Natural killer cell treated with Interleukin-12 subunit alpha and Interleukin-12 subunit beta and Interleukin-15 and Interleukin-18, amount 100 ng/mL, for 72 hours (primary cell): ENCODE data around the gene MAP2K7. TPM values are rescaled to one million over a fixed set of nuclear protein-coding genes. Genes with fewer than 3 reads are reported as not detected.
"Not testable (repeated sequence)": the region's sequence is repeated elsewhere in the genome, so short reads cannot be mapped to it uniquely, and the experiment has no call there.

ENCODE experiments used
- ATAC-seq, 2 donors: fragments of 150-1000 bp; cut with Tn5 transposase in 1 of 2; sonication (Bioruptor Pico), chemical (Tn5 transposase) in 1 of 2; 2 replicates each; pipeline ENCODE4 v1.10.0; 2021
- DNase-seq: peaks from one replicate; pipeline ENCODE4 v3.0.0; 2022; ENCODE audit warnings: low spot score
- H3K27ac Mint-ChIP-seq, 2 donors: 1 replicate in 1 of 2; 2 replicates in 1 of 2; pipeline ENCODE4 v1.8.0; 2022; ENCODE audit warnings: mixed read lengths in 2 of 2, mild to moderate bottlenecking in 1 of 2, moderate library complexity in 1 of 2
- H3K27me3 Mint-ChIP-seq, 2 donors: 1 replicate in 1 of 2; 2 replicates in 1 of 2; pipeline ENCODE4 v1.8.0; 2022; ENCODE audit warnings: mixed read lengths in 2 of 2
- H3K36me3 Mint-ChIP-seq: one replicate; pipeline ENCODE4 v1.8.0; 2022; ENCODE audit warnings: mixed read lengths
- H3K4me1 Mint-ChIP-seq, 2 donors: 1 replicate in 1 of 2; 2 replicates in 1 of 2; pipeline ENCODE4 v1.8.0; 2022; ENCODE audit warnings: low read depth in 2 of 2, mixed read lengths in 2 of 2, mild to moderate bottlenecking in 1 of 2
- H3K4me3 Mint-ChIP-seq: one replicate; pipeline ENCODE4 v1.8.0; 2022; ENCODE audit warnings: mixed read lengths
- H3K9me3 Mint-ChIP-seq: 2 replicates; pipeline ENCODE4 v1.8.0; 2022; ENCODE audit warnings: mixed read lengths
- total RNA-seq, 2 donors: library from RNA; stranded (reverse); gene quantifications; one replicate each; pipeline ENCODE4 v1.2.3, GENCODE V29; 2022

Gene MAP2K7
- total RNA-seq, 2 donors from 2014 or later, result 45.2 to 47.1 TPM

DNA sequence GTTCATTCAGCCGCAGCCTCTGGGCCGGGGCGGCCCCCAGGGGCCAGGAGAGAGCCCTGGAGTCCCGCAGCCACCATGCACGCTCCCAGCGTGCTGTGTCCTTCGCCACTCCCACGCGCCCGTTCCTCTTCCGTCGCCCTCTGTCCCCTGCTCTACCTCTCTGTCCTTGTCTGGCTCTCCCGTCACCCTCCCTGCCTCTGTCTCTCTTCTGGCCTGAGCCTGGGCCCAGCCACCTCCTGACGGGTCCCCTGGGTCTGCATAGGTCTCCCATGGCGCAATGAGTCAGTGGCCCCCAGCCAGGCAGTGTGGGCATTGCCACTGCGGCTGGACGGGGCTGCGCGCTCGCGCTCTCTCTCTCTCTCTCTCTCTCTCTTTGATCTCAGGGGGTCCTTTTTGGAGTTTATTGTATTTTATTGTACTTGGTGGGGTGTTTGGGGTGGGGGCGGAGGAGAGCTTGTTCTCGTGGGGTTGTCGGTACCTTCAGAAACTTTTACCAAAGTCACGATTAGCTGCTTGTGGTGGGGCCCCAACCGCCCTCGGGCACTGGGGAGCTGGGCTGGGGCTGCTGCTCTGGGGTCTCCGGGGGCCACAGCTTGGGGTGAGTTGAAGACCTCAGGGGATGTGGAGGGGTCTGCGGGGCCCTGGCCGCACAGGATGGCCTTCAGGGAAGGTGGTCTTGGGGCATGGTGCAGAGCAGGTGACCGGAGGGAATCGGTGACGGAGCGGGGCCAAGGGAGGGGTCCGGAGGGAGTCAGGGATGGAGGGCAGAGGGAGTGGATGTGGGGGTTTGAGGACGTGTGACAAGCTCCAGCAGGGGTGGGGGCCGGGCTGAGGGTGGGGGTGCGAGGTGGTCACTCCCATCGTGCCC, 9.3 kb downstream of the MAP2K7 start:
- Mint-ChIP-seq H3K27ac (no peak overlapping the region), H3K27me3 (peaks cover 0 to 2% of the 10 kb centered on the region in 2 donors), H3K4me3 (no peak overlapping the region), H3K4me1 (peaks cover 2 to 9% of the 10 kb centered on the region in 2 donors), H3K9me3 (no peaks in the 10 kb centered on the region), H3K36me3 (no peaks in the 10 kb centered on the region)
- no peak for DNase-seq
- ATAC-seq, result no peak

DNA sequence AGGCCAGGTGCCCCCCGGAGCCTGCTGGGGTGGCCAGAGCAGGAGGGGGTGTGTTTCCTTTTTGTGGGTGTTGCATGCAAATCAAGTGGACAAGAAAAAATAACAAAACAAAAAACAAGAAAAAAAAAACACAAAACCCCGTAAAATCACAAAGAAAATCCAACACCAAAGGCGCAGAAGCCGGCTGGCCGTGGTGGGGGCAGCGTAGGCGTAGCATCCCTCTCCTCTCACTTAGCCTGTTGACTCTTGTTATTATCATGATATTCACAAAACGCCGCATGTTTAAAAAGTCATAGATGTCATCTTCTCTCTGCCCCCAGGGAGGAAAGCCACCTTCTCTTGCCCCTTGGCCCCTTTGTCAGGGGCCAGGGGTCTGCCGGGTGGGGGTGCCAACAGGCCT, 10.0 kb downstream of the MAP2K7 start:
- DNase-seq (no peak), ATAC-seq (no peak)
- Mint-ChIP-seq H3K36me3 (no peaks in the 10 kb centered on the region), H3K27ac (no peak overlapping the region), H3K4me1 (peaks cover 6 to 11% of the 10 kb centered on the region in 2 donors), H3K27me3 (peaks cover 0 to 3% of the 10 kb centered on the region in 2 donors), H3K9me3 (no peaks in the 10 kb centered on the region), H3K4me3 (no peak overlapping the region)

DNA sequence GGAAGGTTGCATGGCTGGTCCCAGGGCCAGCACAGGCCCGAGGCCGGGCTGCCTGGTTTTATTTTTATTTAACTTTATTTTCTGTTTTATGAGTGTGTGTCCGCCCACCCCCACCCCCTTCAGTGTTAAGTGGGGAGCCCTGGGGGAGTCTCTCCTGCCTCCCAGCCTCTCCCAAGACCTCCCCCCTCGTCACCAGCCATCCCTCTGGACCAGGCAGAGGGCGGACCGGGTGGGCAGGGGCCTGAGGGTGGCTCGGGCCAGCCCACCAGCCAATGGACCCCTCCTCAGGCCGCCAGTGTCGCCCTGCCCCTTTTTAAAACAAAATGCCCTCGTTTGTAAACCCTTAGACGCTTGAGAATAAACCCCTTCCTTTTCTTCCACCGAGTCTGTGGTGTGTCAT, 10.4 kb downstream of the MAP2K7 start:
- Mint-ChIP-seq H3K36me3 (no peaks in the 10 kb centered on the region), H3K9me3 (no peaks in the 10 kb centered on the region), H3K4me1 (peaks cover 6 to 11% of the 10 kb centered on the region in 2 donors), H3K27ac (no peak overlapping the region), H3K27me3 (peaks cover 0 to 3% of the 10 kb centered on the region in 2 donors), H3K4me3 (no peak overlapping the region)
- no peak for DNase-seq
- no peak for ATAC-seq

DNA sequence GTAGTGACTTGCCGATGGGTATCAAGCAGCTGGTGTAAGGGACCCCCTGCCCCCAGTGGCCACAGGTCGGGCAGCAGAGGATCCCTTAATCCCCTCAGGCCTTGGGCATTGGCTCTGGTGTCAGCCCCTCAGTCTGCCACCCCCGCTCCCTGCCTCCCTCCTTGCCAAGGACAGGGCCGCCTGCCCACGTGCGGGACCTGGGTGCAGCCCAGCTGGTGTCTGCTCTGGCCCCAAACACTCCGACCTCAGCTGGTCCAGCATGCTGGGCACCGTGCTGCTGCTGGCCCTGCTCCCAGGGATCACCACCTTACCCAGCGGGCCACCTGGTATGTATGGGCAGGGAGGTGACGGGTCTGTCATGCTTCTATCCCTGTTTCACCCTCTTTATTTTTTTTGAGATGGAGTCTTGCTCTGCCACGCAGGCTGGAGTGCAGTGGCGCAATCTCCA, 10.9 kb downstream of the MAP2K7 start, which contains the start of gene TGFBR3L:
Gene TGFBR3L, plus strand, starts transcription at position 233 of the 448 bp plus-strand sequence.
- no peak for DNase-seq
- no peaks in the 10 kb centered on the region for H3K9me3 Mint-ChIP-seq
- no peak for ATAC-seq
- H3K27me3 Mint-ChIP-seq, result peaks cover 2 to 4% of the 10 kb centered on the region in 2 donors
- no peaks in the 10 kb centered on the region for H3K36me3 Mint-ChIP-seq
- no peak within 1 kb of the TSS for H3K27ac Mint-ChIP-seq
- peaks cover 8 to 12% of the 10 kb centered on the region in 2 donors for H3K4me1 Mint-ChIP-seq
- H3K4me3 Mint-ChIP-seq, result peak within 1 kb of the TSS; percentile 72

DNA sequence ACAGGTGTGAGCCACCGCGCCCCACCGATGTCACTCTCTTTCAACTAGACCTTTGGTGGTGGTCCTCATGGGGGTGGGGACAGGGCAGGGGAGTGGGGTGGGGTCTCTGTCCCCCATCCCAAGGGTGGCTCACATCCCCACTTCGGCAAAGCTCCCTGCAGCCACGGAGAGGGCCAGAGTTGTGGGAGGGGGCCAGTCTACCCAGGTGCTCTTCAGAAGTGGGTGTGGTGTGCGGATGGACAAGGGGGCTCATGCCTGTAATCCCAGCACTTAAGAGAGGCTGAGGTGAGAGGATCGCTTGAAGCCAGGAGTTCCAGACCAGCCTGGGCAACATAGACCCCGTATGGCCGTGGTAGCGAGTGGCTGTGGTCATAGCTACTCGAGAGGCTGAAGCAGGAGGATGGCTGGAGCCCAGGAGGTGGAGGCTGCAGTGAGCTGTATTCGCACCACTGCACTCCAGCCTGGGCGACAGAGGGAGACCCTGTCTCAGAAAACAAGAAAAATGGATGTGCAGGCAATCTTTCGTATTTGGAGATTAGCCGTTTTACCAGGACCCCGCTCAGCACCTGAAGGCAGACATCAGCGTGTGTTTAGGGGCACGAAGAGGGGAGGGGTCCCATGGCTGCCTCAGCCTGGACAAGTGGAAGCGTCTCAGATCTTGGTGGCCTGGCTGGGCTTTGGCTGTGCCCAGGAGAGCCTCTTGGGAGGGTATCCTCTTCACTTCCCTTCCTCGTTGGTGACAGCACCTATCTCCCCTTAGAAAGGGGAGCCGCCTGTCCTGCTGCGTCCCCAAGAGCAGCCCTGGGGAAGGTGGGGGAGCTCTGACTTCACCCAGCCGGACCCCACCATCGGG, 11.8 kb downstream of the MAP2K7 start:
- Mint-ChIP-seq H3K27me3 (peaks cover 6 to 7% of the 10 kb centered on the region in 2 donors), H3K36me3 (no peaks in the 10 kb centered on the region), H3K4me1 (peaks cover 14 to 18% of the 10 kb centered on the region in 2 donors), H3K4me3 (peak overlapping the region; percentile 72), H3K27ac (no peak overlapping the region), H3K9me3 (no peaks in the 10 kb centered on the region)
- no peak for ATAC-seq
- DNase-seq, result no peak

DNA sequence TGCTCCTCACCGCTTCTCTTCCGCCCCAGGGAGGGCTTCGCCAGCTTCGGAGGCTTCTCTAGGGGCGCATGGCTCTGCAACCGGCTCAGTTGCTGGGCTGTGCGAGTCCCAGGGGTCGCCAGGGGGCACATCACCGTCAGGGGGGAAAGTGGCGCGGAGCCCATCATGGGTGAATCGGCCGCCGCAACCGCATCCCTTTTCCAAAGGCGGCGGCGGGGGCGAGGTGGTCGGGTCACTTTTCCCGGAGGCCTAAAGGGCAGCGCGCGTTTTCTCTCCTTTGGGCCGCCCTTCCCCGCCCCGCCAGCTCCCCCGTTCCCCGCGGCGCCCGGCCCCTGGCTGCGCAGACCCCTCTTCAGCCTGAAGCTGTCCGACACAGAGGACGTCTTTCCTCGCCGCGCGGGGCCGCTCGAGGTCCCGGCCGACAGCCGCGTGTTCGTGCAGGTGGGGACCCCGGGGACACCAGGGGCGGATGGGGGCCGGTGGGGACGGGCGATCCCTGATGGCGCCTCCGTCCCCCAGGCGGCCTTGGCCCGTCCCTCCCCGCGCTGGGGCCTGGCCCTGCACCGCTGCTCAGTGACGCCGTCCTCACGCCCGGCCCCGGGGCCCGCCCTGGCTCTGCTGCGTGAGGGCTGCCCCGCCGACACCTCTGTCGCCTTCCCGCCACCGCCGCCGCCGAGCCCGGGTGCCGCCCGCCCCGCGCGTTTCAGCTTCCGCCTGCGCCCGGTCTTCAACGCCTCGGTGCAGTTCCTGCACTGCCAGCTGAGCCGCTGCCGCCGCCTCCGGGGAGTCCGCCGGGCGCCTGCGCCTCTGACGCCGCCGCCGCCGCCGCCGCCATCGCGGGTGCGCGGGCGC, 12.7 kb downstream of the MAP2K7 start:
- H3K36me3 Mint-ChIP-seq, result no peaks in the 10 kb centered on the region
- no peak overlapping the region for H3K27ac Mint-ChIP-seq
- peaks cover 6 to 7% of the 10 kb centered on the region in 2 donors for H3K27me3 Mint-ChIP-seq
- peak in 1 of 2 donors; percentile 2 for ATAC-seq
- DNase-seq, result no peak
- no peaks in the 10 kb centered on the region for H3K9me3 Mint-ChIP-seq
- H3K4me3 Mint-ChIP-seq, result peak overlapping the region; percentile 72
- H3K4me1 Mint-ChIP-seq, result peaks cover 14 to 21% of the 10 kb centered on the region in 2 donors

DNA sequence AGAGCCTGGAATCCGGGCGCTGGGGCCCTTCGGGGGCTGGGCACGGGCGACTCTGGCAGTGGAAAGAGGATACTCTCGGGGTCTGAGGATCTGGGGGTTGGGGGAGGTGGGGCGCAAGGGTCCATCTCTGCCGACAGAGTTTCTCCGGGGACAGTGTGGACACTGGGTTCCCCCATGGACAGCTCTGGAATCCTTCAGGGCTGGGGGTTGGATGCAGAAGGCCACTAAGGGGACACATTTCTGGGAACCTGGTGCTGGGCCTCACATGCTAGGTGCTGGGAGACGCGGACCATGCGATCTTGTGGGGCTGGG, 13.2 kb downstream of the MAP2K7 start:
- Mint-ChIP-seq H3K27me3 (peaks cover 6 to 7% of the 10 kb centered on the region in 2 donors), H3K27ac (no peak overlapping the region)
- ATAC-seq, result no peak

DNA sequence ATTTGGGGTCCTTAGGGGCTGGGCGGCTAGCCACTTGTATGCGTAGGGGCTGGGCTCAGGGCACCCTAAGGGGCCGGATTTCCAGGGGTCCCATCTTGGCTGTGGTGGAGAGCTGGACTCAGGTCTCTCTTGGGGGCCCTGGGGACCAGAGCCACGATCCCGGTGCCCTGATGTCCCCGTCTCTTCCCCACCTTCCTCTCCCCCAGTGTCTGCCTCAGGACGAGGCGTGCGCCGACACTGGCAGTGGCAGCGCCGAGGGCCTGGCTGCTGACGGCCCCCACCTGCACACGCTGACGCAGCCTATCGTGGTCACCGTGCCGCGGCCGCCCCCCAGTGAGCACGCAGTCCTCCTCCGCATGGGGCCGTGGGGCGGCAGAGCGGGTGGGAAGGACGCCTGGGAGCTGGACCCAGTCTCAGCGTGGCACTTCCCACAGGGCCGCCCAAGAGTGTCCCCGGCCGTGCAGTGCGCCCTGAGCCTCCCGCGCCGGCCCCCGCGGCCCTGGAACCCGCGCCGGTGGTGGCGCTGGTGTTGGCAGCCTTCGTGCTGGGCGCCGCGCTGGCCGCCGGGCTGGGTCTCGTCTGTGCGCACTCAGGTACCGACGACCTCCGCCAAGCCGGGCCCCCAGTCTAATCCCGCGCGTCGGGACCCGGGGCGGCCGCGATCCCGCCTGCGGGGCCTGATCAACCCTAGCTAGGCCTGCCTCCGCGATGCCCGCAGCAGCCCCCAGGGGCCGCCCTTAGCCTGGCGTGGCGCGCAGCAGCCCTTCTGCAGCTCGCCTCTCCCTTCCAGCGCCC, 13.8 kb downstream of the MAP2K7 start:
- Mint-ChIP-seq H3K9me3 (no peaks in the 10 kb centered on the region), H3K36me3 (no peaks in the 10 kb centered on the region), H3K27me3 (peaks cover 6 to 7% of the 10 kb centered on the region in 2 donors), H3K4me3 (peak overlapping the region; percentile 72), H3K27ac (no peak overlapping the region), H3K4me1 (peaks cover 14 to 21% of the 10 kb centered on the region in 2 donors)
- ATAC-seq (no peak), DNase-seq (no peak)

More for the DNA sequence above, 13.2 kb downstream of the MAP2K7 start:
- Mint-ChIP-seq H3K4me1 (peaks cover 14 to 21% of the 10 kb centered on the region in 2 donors), H3K4me3 (peak overlapping the region; percentile 72), H3K9me3 (no peaks in the 10 kb centered on the region), H3K36me3 (no peaks in the 10 kb centered on the region)
- no peak for DNase-seq

DNA sequence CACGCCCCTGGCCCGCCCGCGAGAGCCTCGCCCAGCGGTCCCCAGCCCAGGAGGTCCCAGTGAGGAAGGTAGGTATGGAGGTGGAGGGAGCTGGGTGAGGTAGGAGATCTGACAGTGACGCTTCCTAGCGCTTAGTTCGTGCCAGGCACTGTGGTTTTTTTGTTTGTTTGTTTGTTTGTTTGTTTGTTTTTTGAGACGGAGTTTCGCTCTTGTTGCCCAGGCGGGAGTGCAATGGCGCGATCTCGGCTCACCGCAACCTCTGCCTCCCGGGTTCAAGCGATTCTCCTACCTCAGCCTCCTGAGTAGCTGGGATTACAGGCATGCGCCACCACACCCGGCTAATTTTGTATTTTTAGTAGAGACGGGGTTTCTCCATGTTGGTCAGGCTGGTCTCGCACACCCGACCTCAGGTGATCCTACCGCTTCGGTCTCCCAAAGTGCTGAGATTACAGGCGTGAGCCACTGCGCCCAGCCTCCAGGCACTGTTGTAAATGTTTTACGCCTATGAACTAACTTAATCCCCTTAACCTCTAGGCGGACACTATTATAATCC, 14.5 kb downstream of the MAP2K7 start:
- peak overlapping the region; percentile 45 for H3K4me3 Mint-ChIP-seq
- ATAC-seq, H3K27me3 Mint-ChIP-seq, H3K9me3 Mint-ChIP-seq, H3K27ac Mint-ChIP-seq, DNase-seq, H3K36me3 Mint-ChIP-seq: not testable (repeated sequence)
- H3K4me1 Mint-ChIP-seq, result peaks cover 14 to 17% of the 10 kb centered on the region in 2 donors

DNA sequence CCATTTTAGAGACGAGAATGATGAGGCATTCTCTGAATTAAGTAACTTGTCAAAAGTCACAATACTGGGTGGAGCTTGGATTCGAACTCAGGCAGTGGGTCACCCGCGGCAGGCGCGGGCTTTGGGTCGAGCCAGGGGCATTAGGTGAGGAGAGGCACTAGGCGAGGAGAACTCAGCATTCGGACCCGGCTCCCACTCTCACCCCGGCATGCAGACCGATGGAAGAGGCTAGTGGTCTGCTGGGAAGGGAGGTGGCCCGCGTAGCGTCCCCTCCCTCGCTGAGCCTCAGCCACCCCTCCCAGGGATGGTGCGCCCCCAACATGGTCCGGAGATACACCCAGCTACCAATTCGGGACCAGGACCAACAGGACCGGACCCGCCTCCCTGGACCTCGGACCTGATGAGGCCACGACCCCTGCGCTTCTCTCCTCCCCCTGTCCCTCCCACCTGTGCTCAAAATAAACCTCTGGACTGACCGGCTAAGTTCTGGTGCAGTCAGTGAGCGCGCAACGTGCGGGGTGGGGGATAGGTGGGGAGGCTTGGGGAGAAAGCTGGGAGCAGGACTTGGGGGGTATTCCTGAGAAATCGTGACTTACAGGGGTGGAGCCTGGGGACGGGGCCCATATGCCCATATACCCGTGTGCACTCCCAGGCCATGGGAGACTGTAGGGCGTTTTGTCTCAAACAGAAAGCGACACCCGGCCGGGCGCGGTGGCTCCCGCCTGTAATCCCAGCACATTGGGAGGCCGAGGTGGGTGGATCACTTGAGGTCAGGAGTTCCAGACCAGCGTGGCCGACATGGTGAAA, 15.1 kb downstream of the MAP2K7 start:
- H3K36me3 Mint-ChIP-seq, result no peaks in the 10 kb centered on the region
- H3K27ac Mint-ChIP-seq, result no peak overlapping the region
- peaks cover 6 to 7% of the 10 kb centered on the region in 2 donors for H3K27me3 Mint-ChIP-seq
- DNase-seq (no peak), ATAC-seq (no peak)
- no peaks in the 10 kb centered on the region for H3K9me3 Mint-ChIP-seq
- H3K4me1 Mint-ChIP-seq, result peaks cover 14 to 17% of the 10 kb centered on the region in 2 donors
- H3K4me3 Mint-ChIP-seq, result peak overlapping the region; percentile 45

DNA sequence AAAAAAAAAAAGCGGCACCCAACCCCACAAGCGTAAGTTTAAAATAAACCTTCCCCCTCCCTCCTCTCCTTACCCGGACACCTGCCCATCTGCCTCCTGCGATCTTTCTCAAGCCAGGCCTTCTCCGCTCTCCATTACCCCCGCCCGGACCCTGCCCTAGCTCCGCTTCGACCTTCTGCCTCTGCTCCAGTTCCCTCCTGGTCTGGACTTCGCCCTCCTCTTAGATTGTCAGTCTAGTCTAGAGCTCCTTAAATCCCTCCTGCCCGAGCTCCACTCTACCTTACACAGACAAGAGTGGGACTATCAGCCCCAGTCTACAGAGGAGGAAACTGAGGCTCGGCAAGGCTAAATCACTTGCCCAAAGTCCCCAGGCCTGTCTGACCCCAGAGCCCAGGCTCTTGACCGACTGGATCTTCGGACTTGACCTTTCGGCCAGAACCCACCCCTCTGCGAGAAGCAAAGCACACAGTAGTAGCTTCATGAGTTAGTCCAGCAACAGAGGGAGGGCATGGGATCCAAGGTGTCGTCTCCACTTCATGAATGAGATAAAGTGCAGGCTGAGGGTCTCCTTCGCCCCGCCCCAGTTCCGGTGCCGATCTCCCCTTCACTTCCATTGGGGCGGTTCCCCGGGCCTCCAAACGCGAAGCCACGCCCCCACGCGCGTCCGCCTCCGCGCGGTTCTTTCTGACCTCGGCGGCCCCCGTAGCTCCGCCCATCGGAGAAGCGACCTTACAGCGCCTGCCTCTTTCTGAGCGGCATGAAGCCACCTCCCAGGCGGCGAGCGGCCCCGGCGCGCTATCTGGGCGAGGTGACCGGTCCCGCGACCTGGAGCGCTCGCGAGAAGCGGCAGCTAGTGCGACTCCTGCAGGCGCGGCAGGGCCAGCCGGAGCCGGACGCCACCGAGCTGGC, 16.2 kb downstream of the MAP2K7 start, which contains the start of gene SNAPC2:
Gene SNAPC2, plus strand, starts transcription at position 729 of the 909 bp plus-strand sequence. Its CDS starts 29 bp downstream, at position 758.
- ATAC-seq, result peak; percentile 78 to 83
- H3K4me1 Mint-ChIP-seq, result peaks cover 14 to 19% of the 10 kb centered on the region in 2 donors
- no peaks in the 10 kb centered on the region for H3K9me3 Mint-ChIP-seq
- peak within 1 kb of the TSS; percentile 87 for H3K4me3 Mint-ChIP-seq
- DNase-seq, result peak; percentile 98
- peaks cover 6 to 7% of the 10 kb centered on the region in 2 donors for H3K27me3 Mint-ChIP-seq
- H3K27ac Mint-ChIP-seq, result peak within 1 kb of the TSS; percentile 69 to 92
- no peaks in the 10 kb centered on the region for H3K36me3 Mint-ChIP-seq
